Activated naive CD8-positive, alpha-beta T cell treated with anti-CD3 and anti-CD28 coated beads for 36 hours (primary cell): Measurements from ENCODE around the gene ASTL. TPM values are rescaled to one million over a fixed set of nuclear protein-coding genes. Genes with fewer than 3 reads are reported as not detected.

Source experiments
- DNase-seq: peaks from one replicate; pipeline ENCODE4 v3.0.0; 2021
- H3K27ac Mint-ChIP-seq: one replicate; pipeline ENCODE4 v1.8.0; 2022; ENCODE audit warnings: mild to moderate bottlenecking, moderate library complexity, mixed read lengths
- H3K27me3 Mint-ChIP-seq: one replicate; pipeline ENCODE4 v1.8.0; 2022; ENCODE audit warnings: mild to moderate bottlenecking, mixed read lengths
- H3K36me3 Mint-ChIP-seq: one replicate; pipeline ENCODE4 v1.8.0; 2021; ENCODE audit warnings: mild to moderate bottlenecking, mixed read lengths
- H3K4me1 Mint-ChIP-seq: one replicate; pipeline ENCODE4 v1.8.0; 2021; ENCODE audit warnings: mixed read lengths
- H3K4me3 Mint-ChIP-seq: one replicate; pipeline ENCODE4 v1.8.0; 2022; ENCODE audit warnings: mild to moderate bottlenecking, moderate library complexity, mixed read lengths
- H3K9me3 Mint-ChIP-seq: one replicate; pipeline ENCODE4 v1.8.0; 2022; ENCODE audit warnings: mixed read lengths
- total RNA-seq, 2 experiments: library from RNA; stranded (reverse); gene quantifications; one replicate each; pipeline ENCODE4 v1.2.3, GENCODE V29; 2021

Gene ASTL
- total RNA-seq, 2 experiments from 2014 or later = 22.1 to 23.3 TPM

GRCh38 chr2:96153991-96154431 is 15.7 kb upstream of the ASTL start:
- Mint-ChIP-seq H3K27me3 (no peaks in the 10 kb centered on the region), H3K36me3 (no peaks in the 10 kb centered on the region), H3K27ac (no peak overlapping the region), H3K4me3 (no peak overlapping the region), H3K9me3 (no peaks in the 10 kb centered on the region), H3K4me1 (peaks cover 84% of the 10 kb centered on the region)
- DNase-seq = no peak

DNA sequence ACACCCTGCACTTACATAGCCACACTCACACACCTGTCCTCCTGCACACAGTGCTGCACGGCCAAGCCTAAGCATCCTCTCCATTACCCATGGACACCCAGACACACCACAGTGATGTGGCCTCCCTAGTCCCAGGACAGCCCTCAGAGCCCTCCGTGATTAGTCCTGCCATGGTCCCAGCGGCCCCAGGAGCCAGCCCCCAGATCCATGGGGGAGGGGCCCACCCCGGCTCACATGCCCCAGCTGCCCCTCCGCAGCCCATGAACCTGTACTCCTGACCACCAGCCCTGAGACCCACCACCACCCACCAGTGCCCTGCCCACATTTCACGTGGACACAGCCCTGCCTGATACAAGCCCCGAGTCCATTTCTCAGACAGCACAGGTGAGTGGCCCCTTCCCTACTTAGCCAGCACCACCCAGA is 15.0 kb upstream of the ASTL start:
- H3K27me3 Mint-ChIP-seq = no peaks in the 10 kb centered on the region
- H3K27ac Mint-ChIP-seq = no peak overlapping the region
- H3K9me3 Mint-ChIP-seq = no peaks in the 10 kb centered on the region
- H3K4me1 Mint-ChIP-seq = peaks cover 84% of the 10 kb centered on the region
- no peak overlapping the region for H3K4me3 Mint-ChIP-seq
- no peaks in the 10 kb centered on the region for H3K36me3 Mint-ChIP-seq
- DNase-seq = no peak

DNA sequence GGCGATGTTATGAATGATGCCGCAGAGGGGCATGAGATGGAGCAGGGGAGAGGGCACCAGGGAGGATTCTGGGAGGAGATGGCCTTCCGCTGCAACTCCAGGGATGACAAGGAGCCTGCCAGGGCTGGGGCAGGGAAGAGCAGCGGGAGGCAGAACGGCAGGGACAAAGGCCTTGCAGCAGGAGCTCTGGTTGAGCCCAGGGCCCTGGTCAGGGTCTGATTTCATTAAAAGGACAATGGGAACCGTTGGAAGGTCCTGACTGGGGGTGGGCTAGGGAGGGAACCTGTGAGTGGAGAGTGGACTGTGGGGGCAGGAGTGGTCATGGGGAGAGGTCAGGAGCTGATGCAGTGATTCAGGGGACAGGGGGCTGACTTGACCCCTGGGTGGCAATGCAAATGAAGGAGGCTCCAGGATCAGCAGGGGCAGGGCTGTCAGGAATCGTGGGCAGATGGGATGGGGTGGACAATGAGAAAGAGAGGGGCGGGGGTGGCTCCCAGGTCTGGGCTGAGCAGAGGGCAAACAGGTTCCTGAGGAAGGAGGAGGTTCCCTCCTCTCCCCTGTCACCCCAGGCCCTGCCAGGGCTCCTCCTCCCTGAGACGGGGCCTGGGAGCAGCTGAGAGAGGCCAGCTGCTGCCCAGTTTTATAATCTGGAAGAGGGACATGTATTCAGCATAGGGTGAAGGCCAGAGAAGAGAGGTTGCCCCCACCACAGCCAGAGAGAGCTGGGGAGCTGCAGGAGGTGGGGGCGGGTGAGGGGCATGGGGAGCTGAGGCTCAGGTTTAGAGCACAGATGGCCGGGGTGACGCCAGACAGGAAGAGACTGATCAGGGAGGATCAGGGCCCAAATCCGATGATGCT is 14.2 kb upstream of the ASTL start:
- DNase-seq = no peak
- H3K4me1 Mint-ChIP-seq = peaks cover 85% of the 10 kb centered on the region
- H3K4me3 Mint-ChIP-seq = no peak overlapping the region
- no peak overlapping the region for H3K27ac Mint-ChIP-seq
- H3K9me3 Mint-ChIP-seq = no peaks in the 10 kb centered on the region
- H3K36me3 Mint-ChIP-seq = no peaks in the 10 kb centered on the region
- no peaks in the 10 kb centered on the region for H3K27me3 Mint-ChIP-seq

DNA sequence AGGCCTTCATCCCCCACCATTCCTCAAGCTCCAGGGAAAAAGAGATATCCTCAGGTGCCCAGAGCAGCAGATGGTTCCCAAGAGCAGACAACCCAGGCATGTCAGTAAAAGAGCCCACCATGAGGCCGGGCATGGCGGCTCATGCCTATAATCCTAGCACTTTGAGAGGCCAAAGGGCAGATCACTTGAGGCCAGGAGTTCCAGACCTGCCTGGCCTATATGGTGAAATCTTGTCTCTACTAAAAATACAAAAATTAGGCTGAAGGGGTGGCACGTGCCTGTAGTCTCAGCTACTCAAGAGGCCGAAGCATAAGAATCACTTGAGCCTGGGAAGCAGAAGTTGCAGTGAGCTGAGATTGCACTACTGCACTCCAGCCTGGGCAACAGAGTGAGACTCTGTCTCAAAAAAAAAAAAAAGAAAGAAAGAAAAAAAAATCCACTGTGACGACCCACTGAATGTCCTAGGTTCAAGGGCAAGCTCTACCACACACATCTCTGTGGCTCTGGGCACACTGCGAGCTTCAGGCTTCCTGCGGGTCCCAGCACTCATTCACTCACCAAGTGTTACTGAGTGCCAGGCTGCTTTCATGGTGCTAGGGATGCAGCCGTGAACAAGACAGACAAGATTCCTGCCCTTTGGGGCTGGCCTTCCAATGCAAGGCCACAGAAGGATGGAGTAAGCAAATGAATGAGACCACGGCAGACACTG is 13.4 kb upstream of the ASTL start:
- H3K9me3 Mint-ChIP-seq = no peaks in the 10 kb centered on the region
- H3K4me1 Mint-ChIP-seq = peaks cover 84% of the 10 kb centered on the region
- no peaks in the 10 kb centered on the region for H3K36me3 Mint-ChIP-seq
- no peak overlapping the region for H3K4me3 Mint-ChIP-seq
- no peaks in the 10 kb centered on the region for H3K27me3 Mint-ChIP-seq
- no peak for DNase-seq
- no peak overlapping the region for H3K27ac Mint-ChIP-seq

- Mint-ChIP-seq H3K4me3 (no peak overlapping the region), H3K27me3 (no peaks in the 10 kb centered on the region), H3K9me3 (no peaks in the 10 kb centered on the region), H3K36me3 (no peaks in the 10 kb centered on the region), H3K27ac (no peak overlapping the region), H3K4me1 (peaks cover 81% of the 10 kb centered on the region)
- DNase-seq = no peak
These were observed 12.7 kb upstream of the ASTL start for GRCh38 chr2:96150791-96151594.

GRCh38 chr2:96150007-96150640 is 11.8 kb upstream of the ASTL start:
- H3K27me3 Mint-ChIP-seq = no peaks in the 10 kb centered on the region
- no peaks in the 10 kb centered on the region for H3K9me3 Mint-ChIP-seq
- no peak overlapping the region for H3K4me3 Mint-ChIP-seq
- peak overlapping the region; percentile 29 for H3K27ac Mint-ChIP-seq
- H3K36me3 Mint-ChIP-seq = no peaks in the 10 kb centered on the region
- H3K4me1 Mint-ChIP-seq = peaks cover 74% of the 10 kb centered on the region
- DNase-seq = no peak

GRCh38 chr2:96148410-96149217 is 10.3 kb upstream of the ASTL start:
- peak overlapping the region; percentile 86 for H3K4me3 Mint-ChIP-seq
- no peaks in the 10 kb centered on the region for H3K27me3 Mint-ChIP-seq
- no peaks in the 10 kb centered on the region for H3K9me3 Mint-ChIP-seq
- DNase-seq = peak; percentile 98
- peak overlapping the region; percentile 97 for H3K27ac Mint-ChIP-seq
- peaks cover 65% of the 10 kb centered on the region for H3K4me1 Mint-ChIP-seq
- H3K36me3 Mint-ChIP-seq = peaks cover 12% of the 10 kb centered on the region

DNA sequence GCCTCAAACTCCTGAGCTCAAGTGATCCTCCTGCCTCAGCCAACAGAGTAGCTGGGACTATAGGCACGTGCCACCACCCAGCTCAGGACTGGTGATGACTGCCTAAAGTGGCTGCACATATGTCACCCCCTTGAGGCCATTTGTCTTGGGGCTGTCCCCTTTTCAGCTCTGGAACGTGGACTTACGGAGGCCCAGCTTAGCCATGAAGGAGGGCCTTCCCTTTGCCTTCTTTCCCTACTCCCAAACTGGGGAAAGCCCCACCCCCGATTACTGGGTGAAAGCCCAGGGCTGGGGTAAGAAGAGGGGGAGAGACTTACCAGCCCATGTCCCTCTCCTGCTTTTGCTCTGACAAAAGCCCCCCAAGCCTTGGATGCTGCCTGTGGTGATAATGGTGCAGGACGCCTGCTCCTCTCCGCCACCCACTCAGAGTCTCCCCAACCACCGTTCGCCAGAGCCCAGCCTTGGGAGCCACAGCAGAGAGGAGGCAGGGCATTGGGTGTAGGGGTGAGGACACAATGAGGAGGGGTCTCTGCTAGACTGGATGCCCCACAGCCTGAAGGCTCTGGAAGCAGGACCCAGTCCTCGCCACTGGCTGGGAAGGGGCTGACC is 9.4 kb upstream of the ASTL start:
- peak overlapping the region; percentile 86 for H3K4me3 Mint-ChIP-seq
- DNase-seq = peak; percentile 42

DNA sequence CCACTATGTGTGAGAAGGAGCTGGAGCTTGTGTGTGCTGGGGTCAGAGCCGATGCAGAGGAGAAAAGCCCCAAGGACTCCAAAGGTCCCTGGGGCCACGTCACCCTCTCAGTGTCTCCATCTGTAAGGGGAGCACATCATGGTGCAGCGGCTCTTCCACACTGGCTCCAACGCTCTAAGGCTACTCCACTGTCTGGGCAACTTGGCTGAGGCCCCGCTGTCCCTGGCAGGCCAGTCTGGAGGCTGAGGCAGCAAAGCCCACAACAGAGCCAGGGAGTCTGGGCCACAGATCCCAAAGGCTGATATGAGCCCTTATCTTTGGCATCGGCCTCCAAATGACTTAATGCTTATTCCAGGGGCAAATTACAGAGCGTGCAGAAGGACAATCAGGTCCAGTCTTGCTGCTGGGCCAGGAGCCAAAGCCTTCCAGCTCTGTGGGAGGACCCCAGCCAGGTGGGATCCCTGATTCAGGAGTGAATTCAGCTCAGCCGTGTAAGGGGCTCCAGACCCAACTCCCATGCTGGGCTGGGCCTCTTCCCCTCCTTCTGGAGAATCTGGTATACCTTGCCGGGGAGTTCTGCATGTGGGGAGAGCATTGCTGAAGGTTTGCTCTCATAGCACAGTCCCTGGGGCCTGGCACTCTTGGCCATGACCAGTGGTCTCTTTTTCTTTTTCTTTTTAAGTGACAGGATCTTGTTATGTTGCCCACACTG is 8.7 kb upstream of the ASTL start:
- peak overlapping the region; percentile 97 for H3K27ac Mint-ChIP-seq
- peaks cover 27% of the 10 kb centered on the region for H3K36me3 Mint-ChIP-seq
- H3K9me3 Mint-ChIP-seq = no peaks in the 10 kb centered on the region
- H3K4me1 Mint-ChIP-seq = peaks cover 57% of the 10 kb centered on the region
- peaks cover 7% of the 10 kb centered on the region for H3K27me3 Mint-ChIP-seq
- H3K4me3 Mint-ChIP-seq = peak overlapping the region; percentile 86
- no peak for DNase-seq

More for the DNA sequence above, 9.4 kb upstream of the ASTL start:
- Mint-ChIP-seq H3K4me1 (peaks cover 56% of the 10 kb centered on the region), H3K9me3 (no peaks in the 10 kb centered on the region), H3K27ac (peak overlapping the region; percentile 97), H3K27me3 (peaks cover 4% of the 10 kb centered on the region), H3K36me3 (peaks cover 21% of the 10 kb centered on the region)

- Mint-ChIP-seq H3K4me1 (peaks cover 57% of the 10 kb centered on the region), H3K9me3 (no peaks in the 10 kb centered on the region), H3K27ac (peak overlapping the region; percentile 97), H3K4me3 (peak overlapping the region; percentile 86), H3K36me3 (peaks cover 32% of the 10 kb centered on the region), H3K27me3 (peaks cover 7% of the 10 kb centered on the region)
- DNase-seq = peak; percentile 93
These were observed 8.0 kb upstream of the ASTL start for GRCh38 chr2:96146153-96146880.

- Mint-ChIP-seq H3K27me3 (peaks cover 7% of the 10 kb centered on the region), H3K27ac (peak overlapping the region; percentile 97), H3K9me3 (no peaks in the 10 kb centered on the region), H3K4me3 (peak overlapping the region; percentile 86), H3K4me1 (peaks cover 57% of the 10 kb centered on the region), H3K36me3 (peaks cover 32% of the 10 kb centered on the region)
- no peak for DNase-seq
These were observed 7.5 kb upstream of the ASTL start for GRCh38 chr2:96145848-96146152.

DNA sequence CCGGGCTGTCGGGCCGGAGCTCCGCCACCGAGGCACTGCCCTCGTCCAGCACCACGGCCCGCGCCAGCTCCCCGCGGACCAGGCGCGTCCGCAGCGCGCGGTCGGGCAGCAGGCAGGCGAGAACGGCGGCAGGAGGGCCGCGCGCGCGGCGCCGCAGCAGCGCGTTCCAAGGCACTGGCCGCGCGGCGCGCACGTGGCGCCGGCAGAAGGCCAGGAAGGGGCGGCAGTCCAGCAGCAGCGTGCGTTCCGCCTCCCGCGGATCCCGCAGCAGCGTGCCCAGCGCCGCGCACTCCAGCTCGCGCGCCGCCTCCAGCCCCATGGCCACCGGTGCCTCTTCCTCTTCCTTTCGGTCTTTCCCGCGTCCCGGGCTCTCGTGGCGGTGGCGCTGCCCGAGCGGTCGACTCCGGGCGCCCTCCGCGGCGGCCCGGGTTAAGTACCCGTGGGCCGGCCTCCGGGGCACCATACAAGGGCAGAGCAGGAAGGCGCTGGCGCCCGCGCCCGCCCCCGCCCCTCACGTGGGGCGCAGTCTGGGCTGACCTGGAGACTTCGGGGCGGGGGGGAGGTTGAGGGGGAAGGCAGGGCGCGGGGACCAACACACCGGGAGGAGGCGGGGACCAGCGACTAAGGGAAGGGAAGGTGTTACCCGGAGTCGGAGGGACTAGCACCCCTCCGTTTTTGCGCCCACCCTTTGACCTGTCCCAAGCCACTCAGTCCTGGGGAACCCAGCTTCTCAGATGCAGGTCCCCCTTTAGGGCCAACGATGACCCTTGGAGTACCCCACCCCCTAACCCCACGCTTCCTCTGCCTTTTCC is 6.9 kb upstream of the ASTL start, which contains the start of gene DUSP2:
DUSP2 (minus strand) TSS at position 405 of the 812 bp plus-strand sequence; CDS start at position 319, 86 bp downstream.
- H3K27ac Mint-ChIP-seq = peak within 1 kb of the TSS; percentile 97

More for the DNA sequence above, 6.9 kb upstream of the ASTL start, which contains the start of gene DUSP2:
- no peaks in the 10 kb centered on the region for H3K9me3 Mint-ChIP-seq
- peaks cover 7% of the 10 kb centered on the region for H3K27me3 Mint-ChIP-seq
- peak within 1 kb of the TSS; percentile 96 for H3K4me3 Mint-ChIP-seq
- peak; percentile 97 for DNase-seq
- peaks cover 59% of the 10 kb centered on the region for H3K4me1 Mint-ChIP-seq
- peaks cover 32% of the 10 kb centered on the region for H3K36me3 Mint-ChIP-seq
